Panc1 (cell line): ENCODE data around the gene ZDHHC14.

Source experiments
- POLR2AphosphoS5 ChIP-seq: IDR thresholded peaks from 2 replicates; pipeline ENCODE4 v1.6.1; 2012; ENCODE audit warnings: mild to moderate bottlenecking, low read depth, low read length, moderate library complexity
- TF ChIP-seq, protein P1 (sequence below): fragments of 450-650 bp; IDR thresholded peaks from 2 replicates; pipeline ENCODE4 v1.5.1; 2017; ENCODE audit warnings: mild to moderate bottlenecking

GRCh38 chr6:157637941-157638662, 257.1 kb downstream of the ZDHHC14 start:
- TF ChIP-seq, protein P1, sequence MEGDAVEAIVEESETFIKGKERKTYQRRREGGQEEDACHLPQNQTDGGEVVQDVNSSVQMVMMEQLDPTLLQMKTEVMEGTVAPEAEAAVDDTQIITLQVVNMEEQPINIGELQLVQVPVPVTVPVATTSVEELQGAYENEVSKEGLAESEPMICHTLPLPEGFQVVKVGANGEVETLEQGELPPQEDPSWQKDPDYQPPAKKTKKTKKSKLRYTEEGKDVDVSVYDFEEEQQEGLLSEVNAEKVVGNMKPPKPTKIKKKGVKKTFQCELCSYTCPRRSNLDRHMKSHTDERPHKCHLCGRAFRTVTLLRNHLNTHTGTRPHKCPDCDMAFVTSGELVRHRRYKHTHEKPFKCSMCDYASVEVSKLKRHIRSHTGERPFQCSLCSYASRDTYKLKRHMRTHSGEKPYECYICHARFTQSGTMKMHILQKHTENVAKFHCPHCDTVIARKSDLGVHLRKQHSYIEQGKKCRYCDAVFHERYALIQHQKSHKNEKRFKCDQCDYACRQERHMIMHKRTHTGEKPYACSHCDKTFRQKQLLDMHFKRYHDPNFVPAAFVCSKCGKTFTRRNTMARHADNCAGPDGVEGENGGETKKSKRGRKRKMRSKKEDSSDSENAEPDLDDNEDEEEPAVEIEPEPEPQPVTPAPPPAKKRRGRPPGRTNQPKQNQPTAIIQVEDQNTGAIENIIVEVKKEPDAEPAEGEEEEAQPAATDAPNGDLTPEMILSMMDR, result no peak
- TF ChIP-seq POLR2AphosphoS5, result no peak
